GM10266 (cell line): Measurements from ENCODE around the gene ATG5.

Experiments used
- DNase-seq: peaks from one replicate; pipeline ENCODE4 v3.0.0; 2012; ENCODE audit errors: extremely low spot score
- TF ChIP-seq, protein P1 (sequence below): IDR thresholded peaks from 2 replicates; pipeline ENCODE4 v1.5.1; 2012; ENCODE audit warnings: mild to moderate bottlenecking, low read depth; ENCODE audit not compliant: control insufficient read depth, insufficient read depth; ENCODE audit errors: missing control alignments

The ATG5 gene

DNA sequence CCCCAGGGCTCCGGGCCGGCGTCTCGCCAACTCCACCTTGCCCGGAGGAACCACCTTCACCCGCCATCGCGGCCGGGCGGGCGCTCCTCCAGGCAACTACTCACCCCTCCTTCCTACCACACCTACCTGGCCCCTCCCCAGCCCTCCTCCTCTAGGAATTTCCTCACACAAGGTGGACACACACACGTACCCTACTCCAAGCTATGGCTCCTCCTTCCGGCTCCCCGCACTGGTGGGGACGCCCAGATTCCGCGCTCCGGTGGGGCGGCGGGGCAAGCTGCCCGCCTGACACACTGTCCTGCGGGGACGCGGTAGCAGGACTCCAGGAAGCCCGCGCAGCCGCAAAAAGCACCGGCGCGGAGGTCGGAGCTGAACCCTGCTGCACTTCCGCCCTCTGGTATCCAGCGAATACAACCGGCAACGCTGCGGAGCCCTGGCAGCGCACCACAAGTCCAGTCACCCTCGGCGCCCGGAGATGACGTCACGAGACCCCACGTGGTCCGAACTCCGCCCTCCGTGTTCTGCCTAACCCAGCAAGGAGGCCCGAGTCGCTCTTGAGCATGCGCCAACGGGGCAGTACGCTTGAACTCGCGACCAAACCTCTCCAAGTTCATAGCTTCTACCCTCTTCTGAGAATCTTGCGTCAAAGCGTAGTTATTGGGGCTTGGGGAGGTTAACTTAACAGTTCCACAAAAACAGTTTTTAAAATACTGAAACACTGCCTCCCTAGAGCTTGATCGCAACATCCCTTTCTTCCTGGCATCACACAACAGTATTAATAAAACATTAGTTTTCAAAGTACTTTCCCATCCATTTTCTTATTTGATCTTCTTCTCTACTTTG lies at the start of gene ATG5:
Gene ATG5, minus strand, starts transcription at position 425 of the 843 bp plus-strand sequence. CDS start 9,552 bp downstream, outside the sequence.
- DNase-seq, result peak; percentile 96
- TF ChIP-seq, protein P1, sequence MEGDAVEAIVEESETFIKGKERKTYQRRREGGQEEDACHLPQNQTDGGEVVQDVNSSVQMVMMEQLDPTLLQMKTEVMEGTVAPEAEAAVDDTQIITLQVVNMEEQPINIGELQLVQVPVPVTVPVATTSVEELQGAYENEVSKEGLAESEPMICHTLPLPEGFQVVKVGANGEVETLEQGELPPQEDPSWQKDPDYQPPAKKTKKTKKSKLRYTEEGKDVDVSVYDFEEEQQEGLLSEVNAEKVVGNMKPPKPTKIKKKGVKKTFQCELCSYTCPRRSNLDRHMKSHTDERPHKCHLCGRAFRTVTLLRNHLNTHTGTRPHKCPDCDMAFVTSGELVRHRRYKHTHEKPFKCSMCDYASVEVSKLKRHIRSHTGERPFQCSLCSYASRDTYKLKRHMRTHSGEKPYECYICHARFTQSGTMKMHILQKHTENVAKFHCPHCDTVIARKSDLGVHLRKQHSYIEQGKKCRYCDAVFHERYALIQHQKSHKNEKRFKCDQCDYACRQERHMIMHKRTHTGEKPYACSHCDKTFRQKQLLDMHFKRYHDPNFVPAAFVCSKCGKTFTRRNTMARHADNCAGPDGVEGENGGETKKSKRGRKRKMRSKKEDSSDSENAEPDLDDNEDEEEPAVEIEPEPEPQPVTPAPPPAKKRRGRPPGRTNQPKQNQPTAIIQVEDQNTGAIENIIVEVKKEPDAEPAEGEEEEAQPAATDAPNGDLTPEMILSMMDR, result no peak

DNA sequence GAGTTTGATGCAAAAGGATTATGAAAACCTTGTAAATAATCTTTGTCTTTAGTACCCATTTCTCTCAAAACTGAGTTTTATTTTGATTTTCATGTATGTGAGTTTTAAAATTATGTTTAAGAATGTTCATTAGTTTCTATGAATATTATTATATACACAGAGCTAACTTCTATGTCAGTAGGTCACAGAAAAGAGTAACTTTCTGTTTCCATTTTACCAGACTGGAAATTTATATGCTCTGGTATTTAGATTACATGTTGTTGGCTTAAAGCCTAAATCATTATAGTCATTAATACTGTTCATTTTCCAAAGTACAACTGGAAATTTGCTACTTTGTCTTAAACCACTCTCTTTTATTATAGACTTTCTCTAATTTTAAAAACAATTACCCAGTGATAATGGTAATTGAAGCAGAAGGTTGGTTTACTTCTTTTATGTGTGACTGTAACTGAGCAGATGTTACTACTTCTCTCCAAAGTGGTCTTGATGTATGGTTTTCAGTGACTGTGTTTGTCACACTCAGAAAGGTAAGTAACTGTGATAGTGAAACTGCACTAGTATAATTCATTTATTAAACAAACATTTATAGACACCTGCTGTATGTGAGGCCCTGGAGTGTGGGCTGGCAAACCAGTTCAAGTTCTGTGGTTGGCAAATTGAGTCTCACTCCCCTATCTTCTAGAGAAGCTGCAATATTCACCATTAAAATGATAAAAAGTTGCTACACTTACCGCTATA lies 48.1 kb upstream of the ATG5 start:
- no peak for DNase-seq
- TF ChIP-seq, protein P1, result no peak

DNA sequence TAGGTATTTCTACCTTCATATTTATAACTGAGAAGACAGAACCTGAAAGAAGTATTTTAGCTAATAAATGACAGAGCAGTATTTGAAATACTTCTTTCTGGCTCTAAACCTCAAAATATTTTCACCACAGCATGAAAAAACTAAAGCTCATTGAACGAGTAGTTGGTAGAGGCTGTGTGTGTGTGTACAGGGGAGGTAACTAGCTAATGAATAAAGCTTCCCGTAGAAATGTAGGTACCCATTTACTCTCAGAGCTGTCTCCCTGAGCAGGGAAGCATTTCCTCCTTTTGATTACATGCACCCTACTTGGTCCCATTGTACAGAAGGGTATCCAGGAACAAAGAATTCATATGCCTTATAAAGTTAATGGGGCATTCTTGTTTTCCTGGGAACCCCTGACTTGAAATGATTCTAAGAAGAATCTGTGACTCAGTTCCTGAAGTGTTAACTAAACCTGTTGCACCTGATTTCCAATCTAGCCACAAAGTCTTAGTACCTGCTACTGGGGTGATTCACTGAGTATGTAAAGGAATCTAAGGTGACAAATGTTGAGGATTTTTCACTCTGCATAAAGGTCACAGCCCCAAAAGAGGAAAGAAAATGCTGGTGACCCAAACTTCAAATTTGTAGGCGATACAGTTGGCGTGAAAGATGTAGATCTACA lies 47.4 kb upstream of the ATG5 start:
- TF ChIP-seq, protein P1, result no peak
- DNase-seq, result no peak

DNA sequence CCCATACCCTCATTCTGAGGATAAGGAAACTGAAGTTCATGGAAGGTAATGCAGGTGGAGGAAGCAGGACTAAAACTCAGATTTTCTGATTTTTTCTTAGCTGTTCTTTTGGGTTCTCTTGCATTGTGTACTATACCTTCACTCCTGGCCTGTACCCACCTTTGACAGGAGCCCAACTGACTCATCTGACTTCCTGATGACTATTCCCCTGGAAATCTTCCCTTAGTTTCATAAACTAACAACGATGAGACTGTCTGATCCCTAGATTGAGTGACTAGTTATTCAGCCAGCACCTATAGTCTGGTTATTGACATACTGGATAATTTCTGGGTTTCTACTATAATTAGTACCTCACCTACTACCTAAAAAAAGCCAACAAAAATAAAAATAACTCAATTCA lies 45.1 kb upstream of the ATG5 start:
- TF ChIP-seq, protein P1, result no peak
- no peak for DNase-seq

DNA sequence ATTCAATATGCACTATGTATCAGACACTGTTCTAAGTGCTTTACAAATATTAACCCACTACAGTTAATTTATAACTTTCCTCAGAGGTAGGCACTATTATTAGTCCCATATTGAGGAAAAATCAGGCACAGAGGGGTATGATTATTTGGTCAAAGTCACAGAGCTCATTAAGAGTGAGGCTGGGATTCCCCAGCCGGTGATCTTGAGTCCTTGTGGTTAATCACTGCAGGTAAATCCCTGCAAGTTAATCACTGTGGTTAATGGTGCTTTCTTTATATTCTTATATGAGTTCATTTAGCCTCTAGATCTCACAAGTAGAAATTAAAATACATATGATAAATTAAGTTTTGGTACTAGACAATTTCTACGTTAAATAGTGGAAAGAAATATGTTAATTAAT lies 44.2 kb upstream of the ATG5 start:
- TF ChIP-seq, protein P1, result no peak
- DNase-seq, result no peak

DNA sequence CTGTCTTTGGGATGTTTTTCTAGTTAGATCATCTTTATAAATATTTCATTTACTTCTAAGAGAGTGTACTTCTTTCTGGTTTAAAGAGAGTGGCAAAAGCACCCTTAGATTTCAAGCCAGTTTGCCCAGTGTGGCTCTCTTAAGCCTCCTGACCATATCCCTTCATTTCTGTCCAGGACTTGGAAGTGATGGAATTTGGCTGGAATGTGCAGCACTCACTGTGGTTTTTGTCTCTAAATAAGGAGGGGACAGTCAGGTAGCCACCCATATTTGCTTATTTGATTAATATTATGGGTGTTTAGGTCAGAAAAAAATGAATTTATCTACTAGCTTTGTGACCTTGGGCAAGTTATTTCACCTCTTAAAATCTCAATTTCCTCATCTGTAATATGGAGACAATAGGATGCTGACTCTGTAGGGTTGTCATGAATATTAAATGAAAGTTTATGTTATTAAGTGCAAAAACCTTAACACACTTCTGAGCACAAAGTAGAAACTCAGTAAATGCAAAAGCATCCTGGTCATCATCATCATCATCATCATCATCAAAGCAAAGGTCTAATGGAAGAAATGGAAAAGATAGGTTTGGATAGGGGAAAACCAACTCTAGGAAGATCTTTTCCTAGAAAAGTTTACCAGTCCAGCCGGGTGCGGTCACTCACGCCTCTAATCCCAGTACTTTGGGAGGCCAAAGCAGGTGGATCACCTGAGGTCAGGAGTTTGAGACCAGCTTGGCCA lies 38.0 kb upstream of the ATG5 start:
- TF ChIP-seq, protein P1, result no peak
- no peak for DNase-seq
